ENCODE measurements around the gene CYBC1. TPM values are rescaled to one million over a fixed set of nuclear protein-coding genes. Genes with fewer than 3 reads are reported as not detected.

CYBC1 gene
- total RNA-seq, 1 donor from 2014 or later, result 76.7 TPM

DNA sequence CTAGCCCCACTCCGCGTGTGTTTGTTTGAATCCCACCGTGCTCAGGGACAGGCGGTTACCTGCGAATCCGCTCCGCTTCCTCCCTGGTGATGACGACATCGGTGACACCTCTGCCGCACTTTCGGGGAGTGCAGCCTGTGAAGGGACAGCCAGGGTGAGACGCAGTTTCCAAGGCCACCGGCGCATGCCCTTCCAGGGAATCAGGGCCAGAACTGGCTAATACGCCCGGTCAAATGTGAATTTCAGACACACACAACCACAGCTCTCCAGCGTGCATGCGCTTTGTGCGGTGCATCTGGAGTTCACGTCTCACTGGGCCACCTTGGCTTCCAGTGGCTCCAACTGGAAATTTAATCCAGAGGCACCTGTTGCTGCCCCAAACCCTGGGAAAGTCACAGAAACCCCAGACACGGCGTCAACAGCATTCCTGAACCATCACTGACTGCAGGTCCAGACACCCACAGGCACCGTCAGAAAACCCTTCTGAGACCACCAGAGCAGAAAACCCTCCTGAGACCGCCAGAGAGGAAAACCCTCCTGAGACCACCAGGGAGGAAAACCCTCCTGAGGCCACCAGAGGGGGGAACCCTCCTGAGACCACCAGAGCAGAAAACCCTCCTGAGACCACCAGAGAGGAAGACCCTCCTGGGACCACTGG, 39.0 kb downstream of the CYBC1 start:
- DNase-seq (ENCODE audit: extremely low read depth, low read depth, low spot score), result no peak

GRCh38 chr17:82410014-82410716, 40.4 kb downstream of the CYBC1 start:
- DNase-seq (ENCODE audit: extremely low read depth, low read depth, low spot score), result no peak

DNA sequence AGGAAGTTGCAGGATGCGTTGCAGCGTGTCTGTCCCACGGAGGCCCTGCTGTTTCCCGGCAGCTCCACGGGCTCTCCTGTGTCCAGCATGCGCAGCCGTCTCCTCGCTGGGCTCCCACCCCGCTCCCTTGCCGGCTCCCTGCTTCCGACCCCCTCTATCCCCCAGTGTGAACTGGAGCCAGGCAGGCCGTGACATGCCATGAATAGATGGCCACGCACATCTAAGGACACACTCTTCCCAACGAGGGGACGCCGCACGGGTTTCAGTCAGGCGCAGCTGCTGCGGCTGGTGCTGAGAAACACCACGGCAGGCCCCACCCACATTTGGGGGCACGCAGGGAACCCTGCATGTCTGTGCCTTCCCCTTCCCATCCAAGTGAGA, 41.6 kb downstream of the CYBC1 start:
- DNase-seq (ENCODE audit: extremely low read depth, low read depth, low spot score), result no peak

GRCh38 chr17:82408288-82408937, 42.1 kb downstream of the CYBC1 start:
- no peak for DNase-seq (ENCODE audit: extremely low read depth, low read depth, low spot score)

DNA sequence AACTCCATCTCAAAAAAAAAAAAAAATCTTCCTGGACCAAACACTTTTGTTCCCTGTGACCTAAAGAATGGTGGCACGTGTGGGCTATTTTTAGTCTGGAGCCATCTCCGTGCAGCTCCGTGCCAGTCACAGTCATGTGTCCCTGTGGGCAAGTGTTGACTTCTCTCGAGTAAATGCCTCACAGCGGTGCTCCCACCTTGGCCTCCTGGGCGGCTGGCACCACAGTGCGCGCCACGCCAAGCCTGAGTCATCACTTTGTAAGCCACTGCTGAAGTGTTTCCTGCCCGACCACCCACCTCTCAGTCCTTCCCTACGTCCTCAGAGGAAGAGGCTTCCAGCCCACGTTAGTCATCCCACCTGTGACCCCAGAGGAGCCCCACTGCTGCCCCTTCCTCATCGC, 43.3 kb downstream of the CYBC1 start:
- DNase-seq (ENCODE audit: extremely low read depth, low read depth, low spot score), result no peak

GRCh38 chr17:82406131-82406671, 44.4 kb downstream of the CYBC1 start:
- no peak for DNase-seq (ENCODE audit: extremely low read depth, low read depth, low spot score)

DNA sequence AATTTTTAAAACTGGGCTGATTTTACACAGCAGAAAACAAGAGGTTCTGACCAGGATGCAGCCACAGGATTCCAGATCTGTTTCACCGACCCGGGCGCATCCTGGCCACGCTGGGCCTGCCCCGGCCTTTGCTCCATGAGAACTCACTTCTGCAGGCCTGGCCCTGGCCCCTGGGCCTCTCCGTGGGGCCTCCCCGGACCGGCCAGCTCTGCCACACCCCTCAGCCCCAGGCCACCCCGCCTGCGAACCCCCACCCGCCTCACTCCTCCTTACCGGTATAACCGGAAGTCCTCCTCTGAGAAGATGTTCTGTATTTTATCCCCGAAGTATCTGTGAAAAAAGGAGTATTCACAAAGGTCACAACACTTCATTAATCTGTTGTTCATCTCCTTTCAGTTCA, 45.5 kb downstream of the CYBC1 start:
- no peak for DNase-seq (ENCODE audit: extremely low read depth, low read depth, low spot score)

- DNase-seq (ENCODE audit: extremely low read depth, low read depth, low spot score), result no peak
Measured at GRCh38 chr17:82403662-82404660, 46.6 kb downstream of the CYBC1 start.

DNA sequence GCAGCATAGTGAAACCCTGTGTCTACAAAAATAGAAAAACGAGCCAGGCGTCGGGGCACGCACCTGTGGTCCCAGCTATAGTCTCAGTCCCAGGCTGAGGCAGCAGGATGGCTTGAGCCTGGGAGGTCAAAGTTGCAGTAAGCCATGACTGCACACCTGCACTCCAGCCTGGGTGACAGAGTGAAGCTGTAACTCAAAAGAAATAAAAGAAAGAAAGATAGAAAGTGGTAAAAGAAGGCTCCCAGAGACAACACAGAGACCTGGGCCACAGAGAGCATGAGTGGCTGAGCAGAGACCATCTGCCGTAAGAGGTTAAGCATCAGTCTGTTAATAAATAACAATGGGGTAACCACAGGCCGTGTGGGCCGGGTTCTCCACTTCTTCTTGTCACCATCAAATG, 47.7 kb downstream of the CYBC1 start:
- DNase-seq (ENCODE audit: extremely low read depth, low read depth, low spot score), result no peak

- no peak for DNase-seq (ENCODE audit: extremely low read depth, low read depth, low spot score)
Measured at GRCh38 chr17:82400830-82401229, 49.7 kb downstream of the CYBC1 start.

DNA sequence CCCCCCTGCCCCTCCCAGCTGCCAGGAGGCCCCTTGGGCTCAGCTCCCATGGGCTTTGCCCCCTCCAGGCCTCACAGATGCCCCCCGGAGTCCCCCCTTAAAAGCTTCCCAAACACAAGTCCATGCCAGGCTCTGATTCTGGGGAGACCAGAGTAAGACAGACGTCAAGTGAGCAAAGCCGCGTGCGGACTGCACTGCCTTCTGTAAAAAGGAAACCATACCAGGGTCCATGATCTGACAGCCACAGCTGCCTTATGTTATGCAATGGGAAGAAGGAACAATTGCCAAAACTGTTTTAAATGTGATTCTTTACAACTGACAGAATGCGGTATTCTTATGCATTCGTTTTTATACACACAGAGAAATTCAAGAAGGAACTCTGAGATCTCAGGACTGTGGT, 50.3 kb downstream of the CYBC1 start:
- no peak for DNase-seq (ENCODE audit: extremely low read depth, low read depth, low spot score)

GRCh38 chr17:82399601-82400101, 50.9 kb downstream of the CYBC1 start:
- DNase-seq (ENCODE audit: extremely low read depth, low read depth, low spot score), result no peak

GRCh38 chr17:82399041-82399441, 51.5 kb downstream of the CYBC1 start:
- DNase-seq (ENCODE audit: extremely low read depth, low read depth, low spot score), result no peak

GRCh38 chr17:82397449-82398335, 52.9 kb downstream of the CYBC1 start:
- no peak for DNase-seq (ENCODE audit: extremely low read depth, low read depth, low spot score)

GRCh38 chr17:82396601-82397435, 53.7 kb downstream of the CYBC1 start:
- no peak for DNase-seq (ENCODE audit: extremely low read depth, low read depth, low spot score)

- DNase-seq (ENCODE audit: extremely low read depth, low read depth, low spot score), result no peak
Measured at GRCh38 chr17:82394278-82394677, 56.3 kb downstream of the CYBC1 start.

- DNase-seq (ENCODE audit: extremely low read depth, low read depth, low spot score), result no peak
Measured at GRCh38 chr17:82392941-82393340, 57.6 kb downstream of the CYBC1 start.
